SK-N-SH (cell line): ENCODE measurements around the gene NOL6. TPM values are rescaled to one million over a fixed set of nuclear protein-coding genes. Genes with fewer than 3 reads are reported as not detected.

Experiments
- CTCF ChIA-PET: fragments of 300-600, 350-600 bp; formaldehyde crosslinking; extraction: SDS; loops from one replicate; lab custom pipeline; 2021; lab: Yijun Ruan, JAX
- POLR2A ChIA-PET: fragments of 350-600 bp; sonication (Branson Sonifier 250); formaldehyde crosslinking; extraction: SDS; loops from one replicate; lab custom pipeline; 2020; ENCODE audit warnings: antibody characterized with exemption, inconsistent platforms; lab: Yijun Ruan, JAX
- DNase-seq: peaks from one replicate; pipeline ENCODE4 v3.0.0; 2012
- H2AFZ ChIP-seq: fragments of 200-600 bp; sonication (generic); 2 replicates; pipeline ENCODE4 v1.8.1; 2016; ENCODE audit warnings: antibody characterized with exemption, mild to moderate bottlenecking, low read depth
- H3F3A ChIP-seq: fragments of 200-600 bp; sonication (generic); replicated peaks from 2 replicates; pipeline ENCODE3; 2016; ENCODE audit warnings: antibody characterized with exemption, mild to moderate bottlenecking; ENCODE audit not compliant: insufficient read depth
- H3K27ac ChIP-seq, 2 experiments: fragments of 200-500 bp in 1 of 2; fragments of 200-600 bp in 1 of 2; sonication (Bioruptor generic) in 1 of 2; sonication (generic), shearing (Covaris generic) in 1 of 2; 2 replicates each; pipeline versions ENCODE4 v1.5.1 to v1.6.1; 2014 to 2016; ENCODE audit warnings: low read depth in 2 of 2, inconsistent platforms in 1 of 2, low read length in 1 of 2, mild to moderate bottlenecking in 1 of 2, mixed read lengths in 1 of 2
- H3K27me3 ChIP-seq: fragments of 200-600 bp; sonication (generic), shearing (Covaris generic); 2 replicates; pipeline ENCODE4 v1.6.1; 2016; ENCODE audit warnings: mixed run types; ENCODE audit not compliant: insufficient read depth
- H3K36me3 ChIP-seq, 2 experiments: fragments of 200-500 bp in 1 of 2; fragments of 200-600 bp in 1 of 2; sonication (Bioruptor generic) in 1 of 2; sonication (generic) in 1 of 2; replicated peaks in 1 of 2; 2 replicates each; pipeline versions ENCODE3 to v1.5.1; 2014 to 2016; ENCODE audit warnings: low read length in 1 of 2, mild to moderate bottlenecking in 1 of 2; ENCODE audit not compliant: insufficient read depth in 2 of 2, control insufficient read depth in 1 of 2
- H3K4me1 ChIP-seq, 2 experiments: fragments of 200-500 bp in 1 of 2; fragments of 200-600 bp in 1 of 2; sonication (Bioruptor generic) in 1 of 2; sonication (generic), shearing (Covaris generic) in 1 of 2; 2 replicates each; pipeline versions ENCODE4 v1.5.1 to v1.6.1; 2014 to 2016; ENCODE audit warnings: low read depth in 1 of 2, low read length in 1 of 2, mixed run types in 1 of 2; ENCODE audit not compliant: insufficient read depth in 2 of 2, control insufficient read depth in 1 of 2
- H3K4me2 ChIP-seq: fragments of 200-600 bp; sonication (generic), shearing (Covaris generic); 2 replicates; pipeline ENCODE4 v1.6.1; 2017; ENCODE audit warnings: mixed run types
- H3K4me3 ChIP-seq, 2 experiments: fragments of 200-500 bp in 1 of 2; fragments of 200-600 bp in 1 of 2; sonication (Bioruptor generic) in 1 of 2; sonication (generic), shearing (Covaris generic) in 1 of 2; 2 replicates each; pipeline versions ENCODE4 v1.5.1 to v1.8.1; 2014 to 2016; ENCODE audit warnings: low read depth in 2 of 2, inconsistent platforms in 1 of 2, low read length in 1 of 2, mild to moderate bottlenecking in 1 of 2, mixed read lengths in 1 of 2, moderate library complexity in 1 of 2
- H3K79me2 ChIP-seq: fragments of 200-600 bp; sonication (generic); 2 replicates; pipeline ENCODE4 v1.8.1; 2017; ENCODE audit warnings: mild to moderate bottlenecking; ENCODE audit not compliant: insufficient read depth
- H3K9ac ChIP-seq: fragments of 200-600 bp; sonication (generic); 2 replicates; pipeline ENCODE4 v1.6.1; 2017; ENCODE audit warnings: mixed run types
- H3K9me2 ChIP-seq: fragments of 200-600 bp; sonication (generic); 2 replicates; pipeline ENCODE4 v1.6.1; 2017; ENCODE audit warnings: mixed run types
- H3K9me3 ChIP-seq: fragments of 200-600 bp; sonication (generic); 2 replicates; pipeline ENCODE4 v1.6.1; 2017; ENCODE audit warnings: mixed run types, mild to moderate bottlenecking, moderate library complexity
- H4K20me1 ChIP-seq: fragments of 200-600 bp; sonication (generic); 2 replicates; pipeline ENCODE4 v1.6.1; 2017; ENCODE audit warnings: mild to moderate bottlenecking, mixed run types; ENCODE audit not compliant: insufficient read depth
- ELF1 ChIP-seq: IDR thresholded peaks from 2 replicates; pipeline ENCODE4 v1.4.0; 2012
- FOXM1 ChIP-seq: IDR thresholded peaks from 2 replicates; pipeline ENCODE4 v1.4.0; 2012; ENCODE audit warnings: low read depth, mild to moderate bottlenecking
- GABPA ChIP-seq: IDR thresholded peaks from 2 replicates; pipeline ENCODE4 v1.4.0; 2012; ENCODE audit warnings: low read depth, mild to moderate bottlenecking
- NRF1 ChIP-seq: IDR thresholded peaks from 2 replicates; pipeline ENCODE4 v1.6.1; 2012; ENCODE audit warnings: low read depth, mild to moderate bottlenecking, low read length
- POLR2AphosphoS5 ChIP-seq: IDR thresholded peaks from 2 replicates; pipeline ENCODE4 v1.6.1; 2012; ENCODE audit warnings: low read depth, low read length
- RCOR1 ChIP-seq: fragments of 150-350 bp; IDR thresholded peaks from 2 replicates; pipeline ENCODE4 v1.6.1; 2017; ENCODE audit warnings: antibody characterized with exemption, low read length
- REST ChIP-seq: IDR thresholded peaks from 2 replicates; pipeline ENCODE4 v1.6.1; 2012; ENCODE audit warnings: mild to moderate bottlenecking, low read depth, low read length, moderate library complexity
- RFX5 ChIP-seq: IDR thresholded peaks from 2 replicates; pipeline ENCODE4 v1.6.1; 2012; ENCODE audit warnings: mild to moderate bottlenecking, improper control_type of control experiment, low read length
- RXRA ChIP-seq: IDR thresholded peaks from 2 replicates; pipeline ENCODE4 v1.4.0; 2012; ENCODE audit warnings: low read depth, mild to moderate bottlenecking, borderline replicate concordance
- SIN3A ChIP-seq: IDR thresholded peaks from 2 replicates; pipeline ENCODE4 v1.6.1; 2012; ENCODE audit warnings: low read depth, mild to moderate bottlenecking, low read length, moderate library complexity, borderline replicate concordance
- WGBS: methylation state at CpG from one replicate; pipeline ENCODE4 v1.1.6; 2017; ENCODE audit warnings: low lambda C conversion rate; 5-methylcytosine and 5-hydroxymethylcytosine counted together
- polyA plus RNA-seq, 3 experiments: library from polyadenylated mRNA; depleted of rRNA; stranded (reverse); fragments of >200 nt; gene quantifications; 2 replicates each; pipeline ENCODE4 v1.2.3, GENCODE V29; 2012
- TF ChIP-seq, protein P1 (sequence below): fragments of 150-350 bp; IDR thresholded peaks from 2 replicates; pipeline ENCODE4 v1.6.1; 2017; ENCODE audit warnings: antibody characterized with exemption, low read length, low read depth, borderline replicate concordance
- TF ChIP-seq, protein P2 (sequence below): fragments of 200-600 bp; sonication (generic); IDR thresholded peaks from 2 replicates; pipeline ENCODE4 v1.6.1; 2017; ENCODE audit warnings: antibody characterized with exemption, mild to moderate bottlenecking, moderate library complexity
- TF ChIP-seq, protein P3 (sequence below): fragments of 150-350 bp; IDR thresholded peaks from 2 replicates; pipeline ENCODE4 v1.6.1; 2016; ENCODE audit warnings: mild to moderate bottlenecking, low read depth, low read length

Gene NOL6
- polyA plus RNA-seq, 1 of the 3 experiments (the other 2 are of a cell fraction), result 52.2 TPM

GRCh38 chr9:33429256-33429985 is 44.3 kb downstream of the NOL6 start (continued):
- TF ChIP-seq REST (no peak), RFX5 (no peak), GABPA (no peak), POLR2AphosphoS5 (no peak), RCOR1 (no peak), ELF1 (no peak)
- TF ChIP-seq, protein P1, sequence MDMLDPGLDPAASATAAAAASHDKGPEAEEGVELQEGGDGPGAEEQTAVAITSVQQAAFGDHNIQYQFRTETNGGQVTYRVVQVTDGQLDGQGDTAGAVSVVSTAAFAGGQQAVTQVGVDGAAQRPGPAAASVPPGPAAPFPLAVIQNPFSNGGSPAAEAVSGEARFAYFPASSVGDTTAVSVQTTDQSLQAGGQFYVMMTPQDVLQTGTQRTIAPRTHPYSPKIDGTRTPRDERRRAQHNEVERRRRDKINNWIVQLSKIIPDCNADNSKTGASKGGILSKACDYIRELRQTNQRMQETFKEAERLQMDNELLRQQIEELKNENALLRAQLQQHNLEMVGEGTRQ, result no peak
- TF ChIP-seq, protein P2, sequence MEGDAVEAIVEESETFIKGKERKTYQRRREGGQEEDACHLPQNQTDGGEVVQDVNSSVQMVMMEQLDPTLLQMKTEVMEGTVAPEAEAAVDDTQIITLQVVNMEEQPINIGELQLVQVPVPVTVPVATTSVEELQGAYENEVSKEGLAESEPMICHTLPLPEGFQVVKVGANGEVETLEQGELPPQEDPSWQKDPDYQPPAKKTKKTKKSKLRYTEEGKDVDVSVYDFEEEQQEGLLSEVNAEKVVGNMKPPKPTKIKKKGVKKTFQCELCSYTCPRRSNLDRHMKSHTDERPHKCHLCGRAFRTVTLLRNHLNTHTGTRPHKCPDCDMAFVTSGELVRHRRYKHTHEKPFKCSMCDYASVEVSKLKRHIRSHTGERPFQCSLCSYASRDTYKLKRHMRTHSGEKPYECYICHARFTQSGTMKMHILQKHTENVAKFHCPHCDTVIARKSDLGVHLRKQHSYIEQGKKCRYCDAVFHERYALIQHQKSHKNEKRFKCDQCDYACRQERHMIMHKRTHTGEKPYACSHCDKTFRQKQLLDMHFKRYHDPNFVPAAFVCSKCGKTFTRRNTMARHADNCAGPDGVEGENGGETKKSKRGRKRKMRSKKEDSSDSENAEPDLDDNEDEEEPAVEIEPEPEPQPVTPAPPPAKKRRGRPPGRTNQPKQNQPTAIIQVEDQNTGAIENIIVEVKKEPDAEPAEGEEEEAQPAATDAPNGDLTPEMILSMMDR, result no peak
- TF ChIP-seq, protein P3, sequence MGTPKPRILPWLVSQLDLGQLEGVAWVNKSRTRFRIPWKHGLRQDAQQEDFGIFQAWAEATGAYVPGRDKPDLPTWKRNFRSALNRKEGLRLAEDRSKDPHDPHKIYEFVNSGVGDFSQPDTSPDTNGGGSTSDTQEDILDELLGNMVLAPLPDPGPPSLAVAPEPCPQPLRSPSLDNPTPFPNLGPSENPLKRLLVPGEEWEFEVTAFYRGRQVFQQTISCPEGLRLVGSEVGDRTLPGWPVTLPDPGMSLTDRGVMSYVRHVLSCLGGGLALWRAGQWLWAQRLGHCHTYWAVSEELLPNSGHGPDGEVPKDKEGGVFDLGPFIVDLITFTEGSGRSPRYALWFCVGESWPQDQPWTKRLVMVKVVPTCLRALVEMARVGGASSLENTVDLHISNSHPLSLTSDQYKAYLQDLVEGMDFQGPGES, result no peak
- TF ChIP-seq, all 33 proteins: peak for 0

GRCh38 chr9:33426843-33427293 is 46.9 kb downstream of the NOL6 start:
- Histone ChIP-seq H3K4me2 (no peak overlapping the region), H3K9ac (no peak overlapping the region), H3K4me3 (no peak overlapping the region), H2AFZ (no peak overlapping the region), H3K9me2 (no peaks in the 10 kb centered on the region), H3K27me3 (no peaks in the 10 kb centered on the region), H4K20me1 (no peaks in the 10 kb centered on the region), H3K27ac (no peak overlapping the region), H3K36me3 (no peaks in the 10 kb centered on the region), H3K9me3 (no peaks in the 10 kb centered on the region), H3K79me2 (no peaks in the 10 kb centered on the region), H3F3A (no peaks in the 10 kb centered on the region), H3K4me1 (no peaks in the 10 kb centered on the region)
- ChIA-PET POLR2A (no interaction called here), CTCF (interaction anchor here (2.1 kb wide), 1 partner anchor 11 kb away, joined by 4 read pairs; no protein-coding TSS in a partner anchor)
- no peak for DNase-seq
- TF ChIP-seq GABPA (no peak), FOXM1 (no peak), RXRA (no peak), SIN3A (no peak), NRF1 (no peak)
- 73% methylated on average over 2 of the region's 7 CpGs for WGBS
